ENCODE data around the gene BRWD1. TPM values are rescaled to one million over a fixed set of nuclear protein-coding genes. Genes with fewer than 3 reads are reported as not detected.

BRWD1 gene
- total RNA-seq, 1 experiment from 2014 or later = 53.3 TPM

DNA sequence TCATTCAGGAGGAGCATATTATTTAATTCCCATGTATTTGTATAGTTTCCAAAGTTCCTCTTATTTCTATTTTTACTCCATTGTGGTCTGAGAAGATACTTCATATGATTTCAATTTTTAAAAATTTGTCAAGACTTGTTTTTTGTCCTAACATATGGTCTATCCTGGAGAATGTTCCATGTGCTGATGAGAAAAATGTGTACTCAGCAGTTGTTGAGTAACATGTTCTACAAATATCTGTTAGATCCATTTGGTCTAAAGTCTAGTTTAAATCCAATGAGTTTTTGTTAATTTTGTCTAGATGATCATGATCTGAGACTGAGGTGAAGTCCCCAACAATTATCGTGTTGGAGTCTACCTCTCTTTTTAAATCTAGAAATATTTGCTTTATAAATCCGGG lies 144.6 kb downstream of the BRWD1 start (continued):
- TF ChIP-seq ZSCAN18 (CRISPR knock-in tag; IDR thresholded peaks at IDR 0.05) (no peak), SMAD3 (CRISPR knock-in tag; IDR thresholded peaks at IDR 0.05; ENCODE audit: borderline replicate concordance) (no peak), ZNF219 (CRISPR knock-in tag; IDR thresholded peaks at IDR 0.05; ENCODE audit: borderline replicate concordance) (no peak), NFYB (CRISPR knock-in tag; conservative IDR thresholded peaks at IDR 0.05; ENCODE audit: low read depth) (no peak), FOXJ3 (CRISPR knock-in tag; IDR thresholded peaks at IDR 0.05; ENCODE audit: borderline replicate concordance) (no peak), ZNF671 (CRISPR knock-in tag; IDR thresholded peaks at IDR 0.05) (no peak), TP53 (CRISPR knock-in tag; IDR thresholded peaks at IDR 0.05) (no peak), GTF2I (CRISPR knock-in tag; conservative IDR thresholded peaks at IDR 0.05) (no peak)
- TF ChIP-seq, protein P1, sequence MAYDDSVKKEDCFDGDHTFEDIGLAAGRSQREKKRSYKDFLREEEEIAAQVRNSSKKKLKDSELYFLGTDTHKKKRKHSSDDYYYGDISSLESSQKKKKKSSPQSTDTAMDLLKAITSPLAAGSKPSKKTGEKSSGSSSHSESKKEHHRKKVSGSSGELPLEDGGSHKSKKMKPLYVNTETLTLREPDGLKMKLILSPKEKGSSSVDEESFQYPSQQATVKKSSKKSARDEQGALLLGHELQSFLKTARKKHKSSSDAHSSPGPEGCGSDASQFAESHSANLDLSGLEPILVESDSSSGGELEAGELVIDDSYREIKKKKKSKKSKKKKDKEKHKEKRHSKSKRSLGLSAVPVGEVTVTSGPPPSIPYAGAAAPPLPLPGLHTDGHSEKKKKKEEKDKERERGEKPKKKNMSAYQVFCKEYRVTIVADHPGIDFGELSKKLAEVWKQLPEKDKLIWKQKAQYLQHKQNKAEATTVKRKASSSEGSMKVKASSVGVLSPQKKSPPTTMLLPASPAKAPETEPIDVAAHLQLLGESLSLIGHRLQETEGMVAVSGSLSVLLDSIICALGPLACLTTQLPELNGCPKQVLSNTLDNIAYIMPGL (CRISPR knock-in tag; IDR thresholded peaks at IDR 0.05) = no peak
- TF ChIP-seq, protein P2, sequence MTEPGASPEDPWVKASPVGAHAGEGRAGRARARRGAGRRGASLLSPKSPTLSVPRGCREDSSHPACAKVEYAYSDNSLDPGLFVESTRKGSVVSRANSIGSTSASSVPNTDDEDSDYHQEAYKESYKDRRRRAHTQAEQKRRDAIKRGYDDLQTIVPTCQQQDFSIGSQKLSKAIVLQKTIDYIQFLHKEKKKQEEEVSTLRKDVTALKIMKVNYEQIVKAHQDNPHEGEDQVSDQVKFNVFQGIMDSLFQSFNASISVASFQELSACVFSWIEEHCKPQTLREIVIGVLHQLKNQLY (CRISPR knock-in tag; IDR thresholded peaks at IDR 0.05) = no peak

DNA sequence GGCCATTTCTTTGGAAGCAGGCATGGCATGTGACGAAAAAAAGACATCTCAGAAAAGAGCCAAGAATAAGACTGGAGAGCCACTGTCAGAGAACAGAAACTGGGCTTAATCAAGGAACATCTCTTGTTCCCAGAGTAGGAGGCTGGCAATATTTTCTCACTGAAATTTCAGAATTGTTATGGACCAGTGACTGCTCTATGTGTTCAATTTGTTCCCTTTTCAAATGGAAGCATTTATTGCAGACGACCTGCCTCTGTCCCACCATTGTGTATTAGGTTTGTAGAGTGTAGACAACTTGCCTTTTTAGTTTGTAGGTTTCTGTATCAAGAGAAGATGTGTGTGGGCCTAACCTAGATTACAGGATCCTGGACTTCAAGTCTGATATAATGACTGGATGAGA lies 148.9 kb downstream of the BRWD1 start:
- H3K4me3 Mint-ChIP-seq = no peak overlapping the region
- POLR2A ChIA-PET = no interaction called here
- TF ChIP-seq NR1H2 (CRISPR knock-in tag; IDR thresholded peaks at IDR 0.05) (no peak), NR3C1 (CRISPR knock-in tag; conservative IDR thresholded peaks at IDR 0.05; ENCODE audit: low read depth) (no peak), ATF3 (CRISPR knock-in tag; conservative IDR thresholded peaks at IDR 0.05) (no peak), TEAD1 (CRISPR knock-in tag; IDR thresholded peaks at IDR 0.05) (no peak), KAT7 (CRISPR knock-in tag; IDR thresholded peaks at IDR 0.05; ENCODE audit: borderline replicate concordance) (no peak), GTF2I (CRISPR knock-in tag; conservative IDR thresholded peaks at IDR 0.05) (no peak), E2F4 (CRISPR knock-in tag; IDR thresholded peaks at IDR 0.05; ENCODE audit: borderline replicate concordance, low read depth) (no peak), TP53 (CRISPR knock-in tag; IDR thresholded peaks at IDR 0.05) (no peak)
- TF ChIP-seq, protein P3, sequence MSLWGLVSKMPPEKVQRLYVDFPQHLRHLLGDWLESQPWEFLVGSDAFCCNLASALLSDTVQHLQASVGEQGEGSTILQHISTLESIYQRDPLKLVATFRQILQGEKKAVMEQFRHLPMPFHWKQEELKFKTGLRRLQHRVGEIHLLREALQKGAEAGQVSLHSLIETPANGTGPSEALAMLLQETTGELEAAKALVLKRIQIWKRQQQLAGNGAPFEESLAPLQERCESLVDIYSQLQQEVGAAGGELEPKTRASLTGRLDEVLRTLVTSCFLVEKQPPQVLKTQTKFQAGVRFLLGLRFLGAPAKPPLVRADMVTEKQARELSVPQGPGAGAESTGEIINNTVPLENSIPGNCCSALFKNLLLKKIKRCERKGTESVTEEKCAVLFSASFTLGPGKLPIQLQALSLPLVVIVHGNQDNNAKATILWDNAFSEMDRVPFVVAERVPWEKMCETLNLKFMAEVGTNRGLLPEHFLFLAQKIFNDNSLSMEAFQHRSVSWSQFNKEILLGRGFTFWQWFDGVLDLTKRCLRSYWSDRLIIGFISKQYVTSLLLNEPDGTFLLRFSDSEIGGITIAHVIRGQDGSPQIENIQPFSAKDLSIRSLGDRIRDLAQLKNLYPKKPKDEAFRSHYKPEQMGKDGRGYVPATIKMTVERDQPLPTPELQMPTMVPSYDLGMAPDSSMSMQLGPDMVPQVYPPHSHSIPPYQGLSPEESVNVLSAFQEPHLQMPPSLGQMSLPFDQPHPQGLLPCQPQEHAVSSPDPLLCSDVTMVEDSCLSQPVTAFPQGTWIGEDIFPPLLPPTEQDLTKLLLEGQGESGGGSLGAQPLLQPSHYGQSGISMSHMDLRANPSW (CRISPR knock-in tag; conservative IDR thresholded peaks at IDR 0.05; ENCODE audit: low read depth) = no peak
- TF ChIP-seq, protein P4, sequence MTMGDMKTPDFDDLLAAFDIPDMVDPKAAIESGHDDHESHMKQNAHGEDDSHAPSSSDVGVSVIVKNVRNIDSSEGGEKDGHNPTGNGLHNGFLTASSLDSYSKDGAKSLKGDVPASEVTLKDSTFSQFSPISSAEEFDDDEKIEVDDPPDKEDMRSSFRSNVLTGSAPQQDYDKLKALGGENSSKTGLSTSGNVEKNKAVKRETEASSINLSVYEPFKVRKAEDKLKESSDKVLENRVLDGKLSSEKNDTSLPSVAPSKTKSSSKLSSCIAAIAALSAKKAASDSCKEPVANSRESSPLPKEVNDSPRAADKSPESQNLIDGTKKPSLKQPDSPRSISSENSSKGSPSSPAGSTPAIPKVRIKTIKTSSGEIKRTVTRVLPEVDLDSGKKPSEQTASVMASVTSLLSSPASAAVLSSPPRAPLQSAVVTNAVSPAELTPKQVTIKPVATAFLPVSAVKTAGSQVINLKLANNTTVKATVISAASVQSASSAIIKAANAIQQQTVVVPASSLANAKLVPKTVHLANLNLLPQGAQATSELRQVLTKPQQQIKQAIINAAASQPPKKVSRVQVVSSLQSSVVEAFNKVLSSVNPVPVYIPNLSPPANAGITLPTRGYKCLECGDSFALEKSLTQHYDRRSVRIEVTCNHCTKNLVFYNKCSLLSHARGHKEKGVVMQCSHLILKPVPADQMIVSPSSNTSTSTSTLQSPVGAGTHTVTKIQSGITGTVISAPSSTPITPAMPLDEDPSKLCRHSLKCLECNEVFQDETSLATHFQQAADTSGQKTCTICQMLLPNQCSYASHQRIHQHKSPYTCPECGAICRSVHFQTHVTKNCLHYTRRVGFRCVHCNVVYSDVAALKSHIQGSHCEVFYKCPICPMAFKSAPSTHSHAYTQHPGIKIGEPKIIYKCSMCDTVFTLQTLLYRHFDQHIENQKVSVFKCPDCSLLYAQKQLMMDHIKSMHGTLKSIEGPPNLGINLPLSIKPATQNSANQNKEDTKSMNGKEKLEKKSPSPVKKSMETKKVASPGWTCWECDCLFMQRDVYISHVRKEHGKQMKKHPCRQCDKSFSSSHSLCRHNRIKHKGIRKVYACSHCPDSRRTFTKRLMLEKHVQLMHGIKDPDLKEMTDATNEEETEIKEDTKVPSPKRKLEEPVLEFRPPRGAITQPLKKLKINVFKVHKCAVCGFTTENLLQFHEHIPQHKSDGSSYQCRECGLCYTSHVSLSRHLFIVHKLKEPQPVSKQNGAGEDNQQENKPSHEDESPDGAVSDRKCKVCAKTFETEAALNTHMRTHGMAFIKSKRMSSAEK (CRISPR knock-in tag; IDR thresholded peaks at IDR 0.05; ENCODE audit: borderline replicate concordance) = no peak
- TF ChIP-seq, protein P5, sequence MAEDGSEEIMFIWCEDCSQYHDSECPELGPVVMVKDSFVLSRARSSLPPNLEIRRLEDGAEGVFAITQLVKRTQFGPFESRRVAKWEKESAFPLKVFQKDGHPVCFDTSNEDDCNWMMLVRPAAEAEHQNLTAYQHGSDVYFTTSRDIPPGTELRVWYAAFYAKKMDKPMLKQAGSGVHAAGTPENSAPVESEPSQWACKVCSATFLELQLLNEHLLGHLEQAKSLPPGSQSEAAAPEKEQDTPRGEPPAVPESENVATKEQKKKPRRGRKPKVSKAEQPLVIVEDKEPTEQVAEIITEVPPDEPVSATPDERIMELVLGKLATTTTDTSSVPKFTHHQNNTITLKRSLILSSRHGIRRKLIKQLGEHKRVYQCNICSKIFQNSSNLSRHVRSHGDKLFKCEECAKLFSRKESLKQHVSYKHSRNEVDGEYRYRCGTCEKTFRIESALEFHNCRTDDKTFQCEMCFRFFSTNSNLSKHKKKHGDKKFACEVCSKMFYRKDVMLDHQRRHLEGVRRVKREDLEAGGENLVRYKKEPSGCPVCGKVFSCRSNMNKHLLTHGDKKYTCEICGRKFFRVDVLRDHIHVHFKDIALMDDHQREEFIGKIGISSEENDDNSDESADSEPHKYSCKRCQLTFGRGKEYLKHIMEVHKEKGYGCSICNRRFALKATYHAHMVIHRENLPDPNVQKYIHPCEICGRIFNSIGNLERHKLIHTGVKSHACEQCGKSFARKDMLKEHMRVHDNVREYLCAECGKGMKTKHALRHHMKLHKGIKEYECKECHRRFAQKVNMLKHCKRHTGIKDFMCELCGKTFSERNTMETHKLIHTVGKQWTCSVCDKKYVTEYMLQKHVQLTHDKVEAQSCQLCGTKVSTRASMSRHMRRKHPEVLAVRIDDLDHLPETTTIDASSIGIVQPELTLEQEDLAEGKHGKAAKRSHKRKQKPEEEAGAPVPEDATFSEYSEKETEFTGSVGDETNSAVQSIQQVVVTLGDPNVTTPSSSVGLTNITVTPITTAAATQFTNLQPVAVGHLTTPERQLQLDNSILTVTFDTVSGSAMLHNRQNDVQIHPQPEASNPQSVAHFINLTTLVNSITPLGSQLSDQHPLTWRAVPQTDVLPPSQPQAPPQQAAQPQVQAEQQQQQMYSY (CRISPR knock-in tag; IDR thresholded peaks at IDR 0.05) = no peak
- no peaks in the 10 kb centered on the region for H3K4me1 Mint-ChIP-seq
- ATAC-seq (no peak), DNase-seq (ENCODE audit: low spot score) (no peak)
- H3K27ac Mint-ChIP-seq = no peak overlapping the region
- CTCF ChIA-PET = no interaction called here
- peaks cover 4% of the 10 kb centered on the region for H3K27me3 Mint-ChIP-seq (ENCODE audit: low read depth)
- peaks cover 41% of the 10 kb centered on the region for H3K9me3 Mint-ChIP-seq
- peaks cover 20% of the 10 kb centered on the region for H3K36me3 Mint-ChIP-seq

Measured in WTC11 (cell line).